SJSA1 (cell line): ENCODE results near the gene LSAMP. TPM values are rescaled to one million over a fixed set of nuclear protein-coding genes. Genes with fewer than 3 reads are reported as not detected.

Experiments used
- DNase-seq, 2 experiments: peaks; one replicate each; pipeline ENCODE4 v3.0.0-alpha.2; 2015 to 2020; ENCODE audit warnings: low spot score in 2 of 2, low read depth in 1 of 2
- H3K27ac ChIP-seq: fragments of 250-450 bp; sonication (Bioruptor Pico); 2 replicates; pipeline ENCODE4 v1.5.1; 2020; ENCODE audit warnings: mild to moderate bottlenecking, moderate library complexity
- H3K27me3 ChIP-seq: fragments of 250-450 bp; sonication (Bioruptor Pico); replicated peaks from 2 replicates; pipeline ENCODE4 v1.5.1; 2020; ENCODE audit warnings: mild to moderate bottlenecking, moderate library complexity
- H3K36me3 ChIP-seq: fragments of 250-450 bp; sonication (Bioruptor Pico); 2 replicates; pipeline ENCODE4 v1.5.1; 2020; ENCODE audit warnings: mild to moderate bottlenecking
- H3K4me1 ChIP-seq: fragments of 250-450 bp; sonication (Bioruptor Pico); replicated peaks from 2 replicates; pipeline ENCODE4 v1.6.1; 2021; ENCODE audit warnings: mild to moderate bottlenecking
- H3K4me3 ChIP-seq: fragments of 250-450 bp; sonication (Bioruptor Pico); 2 replicates; pipeline ENCODE4 v1.5.1; 2020; ENCODE audit warnings: mild to moderate bottlenecking
- H3K9me3 ChIP-seq: fragments of 250-450 bp; sonication (Bioruptor Pico); replicated peaks from 2 replicates; pipeline ENCODE4 v1.5.1; 2020; ENCODE audit warnings: mild to moderate bottlenecking
- total RNA-seq: library from RNA; depleted of rRNA; stranded (reverse); fragments of >200 nt; shearing (Covaris generic); gene quantifications from 2 replicates; pipeline ENCODE4 v1.2.3, GENCODE V29; 2014

Gene LSAMP
- total RNA-seq, 1 experiment from 2014 or later = not detected

GRCh38 chr3:116007000-116007399 is 438.3 kb downstream of the LSAMP start:
- H3K27me3 ChIP-seq = 0 out of 2 replicates have a peak, but pooled peaks cover 3% of the 10 kb centered on the region
- no peaks in the 10 kb centered on the region for H3K9me3 ChIP-seq
- no peaks in the 10 kb centered on the region for H3K36me3 ChIP-seq
- DNase-seq = no peak
- peaks cover 13% of the 10 kb centered on the region for H3K4me1 ChIP-seq
- no peak overlapping the region for H3K4me3 ChIP-seq
- H3K27ac ChIP-seq = no peak overlapping the region

- Histone ChIP-seq H3K27me3 (0 out of 2 replicates have a peak, but pooled peaks cover 3% of the 10 kb centered on the region), H3K36me3 (no peaks in the 10 kb centered on the region), H3K4me1 (peaks cover 23% of the 10 kb centered on the region), H3K4me3 (no peak overlapping the region), H3K9me3 (no peaks in the 10 kb centered on the region), H3K27ac (peak overlapping the region; percentile 53)
- peak; percentile 40 to 58 for DNase-seq
These were observed 439.9 kb downstream of the LSAMP start for GRCh38 chr3:116005404-116005803.

DNA sequence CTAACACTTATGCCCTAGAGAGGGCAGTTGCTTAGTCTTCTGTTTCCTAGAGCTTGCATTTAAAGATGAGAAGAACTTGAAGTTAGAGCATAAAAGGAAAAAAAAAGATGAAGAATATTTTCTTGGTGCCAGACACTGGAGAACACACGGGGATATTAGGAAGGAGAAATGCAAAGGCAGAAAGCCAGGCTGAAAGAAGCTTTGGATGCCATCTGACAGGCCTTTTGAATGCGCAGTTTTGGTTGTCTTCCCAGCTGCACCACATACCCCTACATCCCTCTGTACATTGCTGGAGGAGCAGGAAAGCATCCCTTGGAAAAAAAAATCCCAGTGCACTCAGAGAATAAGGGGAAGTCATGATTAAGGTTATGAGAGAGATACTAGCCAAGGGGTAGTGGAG is 443.1 kb downstream of the LSAMP start:
- H3K4me1 ChIP-seq = peaks cover 36% of the 10 kb centered on the region
- no peak overlapping the region for H3K4me3 ChIP-seq
- no peaks in the 10 kb centered on the region for H3K36me3 ChIP-seq
- DNase-seq = no peak
- no peak overlapping the region for H3K27ac ChIP-seq
- no peaks in the 10 kb centered on the region for H3K9me3 ChIP-seq
- 0 out of 2 replicates have a peak, but pooled peaks cover 3% of the 10 kb centered on the region for H3K27me3 ChIP-seq

- no peaks in the 10 kb centered on the region for H3K36me3 ChIP-seq
- no peak overlapping the region for H3K4me3 ChIP-seq
- DNase-seq = peak in 1 of 2 experiments; percentile 2
- H3K27ac ChIP-seq = peak overlapping the region; percentile 44; the same call in 1 of the 2 replicates
- H3K4me1 ChIP-seq = peaks cover 40% of the 10 kb centered on the region
- no peaks in the 10 kb centered on the region for H3K9me3 ChIP-seq
- no peaks in the 10 kb centered on the region for H3K27me3 ChIP-seq
These were observed 444.1 kb downstream of the LSAMP start for GRCh38 chr3:116001151-116001621.

GRCh38 chr3:116000311-116000710 is 445.0 kb downstream of the LSAMP start:
- H3K4me3 ChIP-seq = no peak overlapping the region
- DNase-seq = peak; percentile 52 to 69
- H3K36me3 ChIP-seq = no peaks in the 10 kb centered on the region
- H3K27ac ChIP-seq = peak overlapping the region; percentile 44; the same call in 1 of the 2 replicates
- peaks cover 34% of the 10 kb centered on the region for H3K4me1 ChIP-seq
- H3K9me3 ChIP-seq = no peaks in the 10 kb centered on the region
- H3K27me3 ChIP-seq = no peaks in the 10 kb centered on the region

GRCh38 chr3:115999613-116000012 is 445.7 kb downstream of the LSAMP start:
- DNase-seq = no peak
- H3K4me1 ChIP-seq = peaks cover 28% of the 10 kb centered on the region
- no peaks in the 10 kb centered on the region for H3K9me3 ChIP-seq
- no peak overlapping the region for H3K27ac ChIP-seq
- no peaks in the 10 kb centered on the region for H3K36me3 ChIP-seq
- H3K27me3 ChIP-seq = no peaks in the 10 kb centered on the region
- H3K4me3 ChIP-seq = no peak overlapping the region

GRCh38 chr3:115999001-115999585 is 446.2 kb downstream of the LSAMP start:
- no peak for DNase-seq
- no peak overlapping the region for H3K27ac ChIP-seq

DNA sequence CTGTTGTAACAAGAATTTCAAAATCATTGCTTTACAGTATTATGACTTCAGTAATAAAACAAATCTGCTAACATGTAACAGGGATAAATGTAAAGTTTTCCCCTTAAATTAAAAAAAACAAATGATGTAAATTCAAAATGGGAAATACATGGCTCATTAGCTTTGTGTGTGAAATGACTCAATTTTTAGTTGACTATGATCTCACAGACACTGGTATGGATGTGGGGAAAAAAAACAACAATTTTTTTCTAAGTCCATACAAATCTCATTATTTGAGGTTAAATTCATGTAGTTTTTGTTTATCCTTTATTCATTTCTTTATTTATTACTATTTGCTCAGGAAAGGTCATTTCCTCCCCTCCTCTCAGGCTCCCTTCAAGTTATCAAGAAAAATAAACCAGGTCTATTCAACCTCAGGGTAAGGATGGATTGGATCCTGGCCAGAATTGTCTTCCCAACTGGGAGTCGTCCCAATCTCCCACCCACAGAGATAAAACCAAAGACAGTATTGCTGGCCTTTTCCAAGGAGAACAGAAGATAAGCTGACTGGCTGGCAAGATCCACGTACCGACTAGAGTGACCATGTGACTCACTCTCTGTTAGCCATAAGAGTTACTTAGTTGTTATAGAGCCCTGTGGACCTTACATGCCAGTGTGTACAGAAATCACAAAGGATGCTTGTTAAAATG is 448.7 kb downstream of the LSAMP start:
- peak; percentile 80 to 84 for DNase-seq
- H3K4me1 ChIP-seq = peaks cover 26% of the 10 kb centered on the region
- peak overlapping the region; percentile 24; the same call in 1 of the 2 replicates for H3K27ac ChIP-seq
- H3K9me3 ChIP-seq = no peaks in the 10 kb centered on the region
- 0 out of 2 replicates have a peak, but pooled peaks cover 3% of the 10 kb centered on the region for H3K27me3 ChIP-seq
- H3K36me3 ChIP-seq = no peaks in the 10 kb centered on the region
- no peak overlapping the region for H3K4me3 ChIP-seq

More at GRCh38 chr3:115999001-115999585, 446.2 kb downstream of the LSAMP start:
- no peaks in the 10 kb centered on the region for H3K36me3 ChIP-seq
- peaks cover 28% of the 10 kb centered on the region for H3K4me1 ChIP-seq
- H3K4me3 ChIP-seq = no peak overlapping the region
- H3K27me3 ChIP-seq = no peaks in the 10 kb centered on the region
- no peaks in the 10 kb centered on the region for H3K9me3 ChIP-seq

DNA sequence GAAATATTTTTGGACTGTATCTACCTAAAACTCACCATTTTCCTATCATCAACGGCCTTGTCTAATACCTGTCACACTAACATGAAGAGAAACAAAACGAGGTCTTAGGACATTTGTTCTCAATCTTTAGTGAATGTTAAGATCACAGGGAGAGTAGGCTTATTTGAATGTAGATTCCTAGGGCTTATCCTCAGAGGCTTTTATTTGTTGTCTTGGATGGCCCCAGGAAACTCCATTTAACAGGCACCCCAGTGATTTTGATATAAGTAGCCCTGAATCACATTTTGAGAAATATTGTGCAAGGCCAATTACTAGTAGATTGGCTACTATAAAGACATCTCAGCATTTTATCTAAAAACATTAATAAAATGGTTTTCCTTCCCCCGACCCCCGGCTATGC is 454.6 kb downstream of the LSAMP start:
- H3K9me3 ChIP-seq = no peaks in the 10 kb centered on the region
- H3K4me3 ChIP-seq = no peak overlapping the region
- no peak overlapping the region for H3K27ac ChIP-seq
- H3K27me3 ChIP-seq = peaks cover 3% of the 10 kb centered on the region; the same call in 1 of the 2 replicates
- no peak for DNase-seq
- no peaks in the 10 kb centered on the region for H3K36me3 ChIP-seq
- H3K4me1 ChIP-seq = no peaks in the 10 kb centered on the region

- no peaks in the 10 kb centered on the region for H3K4me1 ChIP-seq
- H3K9me3 ChIP-seq = no peaks in the 10 kb centered on the region
- no peak overlapping the region for H3K27ac ChIP-seq
- H3K4me3 ChIP-seq = no peak overlapping the region
- no peak for DNase-seq
- peaks cover 3% of the 10 kb centered on the region; the same call in 1 of the 2 replicates for H3K27me3 ChIP-seq
- H3K36me3 ChIP-seq = no peaks in the 10 kb centered on the region
These were observed 455.4 kb downstream of the LSAMP start for GRCh38 chr3:115989684-115990421.

DNA sequence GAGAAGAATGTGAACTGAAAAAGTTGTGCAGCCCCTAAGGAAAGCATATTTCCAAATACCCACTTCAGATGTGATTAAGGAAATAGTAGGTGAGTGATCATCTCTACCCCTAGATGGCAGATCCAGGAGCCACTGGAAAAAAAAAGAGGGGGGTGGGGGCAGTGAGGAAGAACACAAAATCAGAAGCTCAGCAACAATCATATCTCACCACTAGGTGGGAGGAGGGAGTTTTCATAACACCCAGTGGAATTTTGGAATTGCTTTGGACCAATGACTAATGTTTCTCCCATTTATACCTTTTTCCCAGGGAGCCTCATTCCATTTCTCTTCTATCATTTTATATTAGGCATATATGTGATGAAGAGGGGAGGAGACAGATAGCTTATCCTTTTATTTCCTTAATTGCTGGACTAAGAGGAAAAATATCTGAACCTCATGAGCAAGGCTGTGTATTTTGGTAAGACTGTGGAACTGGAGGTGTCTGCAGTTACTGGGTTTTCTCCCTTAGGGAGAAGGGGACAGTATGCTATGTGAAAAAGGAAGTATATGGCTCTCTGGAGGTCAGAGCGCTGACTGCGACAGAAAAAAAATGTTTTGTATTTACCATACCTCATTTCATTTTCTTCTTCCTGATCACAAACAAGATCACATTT is 458.6 kb downstream of the LSAMP start:
- H3K4me3 ChIP-seq = no peak overlapping the region
- no peak overlapping the region for H3K27ac ChIP-seq
- DNase-seq = peak in 1 of 2 experiments; percentile 14
- no peaks in the 10 kb centered on the region for H3K36me3 ChIP-seq
- H3K9me3 ChIP-seq = no peaks in the 10 kb centered on the region
- no peaks in the 10 kb centered on the region for H3K4me1 ChIP-seq
- no peaks in the 10 kb centered on the region; the same call in 1 of the 2 replicates for H3K27me3 ChIP-seq

DNA sequence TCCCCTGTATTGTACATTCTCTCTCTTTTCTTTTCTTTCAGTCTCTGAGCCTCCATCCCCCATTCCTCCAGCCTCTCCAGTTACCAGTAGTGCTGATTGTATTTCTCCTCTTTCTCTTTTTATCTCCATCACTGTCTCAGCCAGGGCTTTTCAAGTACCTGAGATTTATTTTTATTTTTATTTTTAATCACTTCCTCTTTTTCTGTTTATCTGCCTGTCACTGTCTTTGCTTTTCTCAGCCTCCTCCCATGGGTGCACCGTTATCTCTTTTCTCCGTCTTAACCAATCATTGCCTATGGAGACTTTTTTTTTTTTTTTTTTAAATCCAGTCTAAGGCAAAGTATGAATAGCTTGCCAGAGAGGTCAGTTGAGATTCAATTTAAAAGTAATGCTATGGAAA is 462.7 kb downstream of the LSAMP start:
- Histone ChIP-seq H3K4me3 (no peak overlapping the region), H3K4me1 (no peaks in the 10 kb centered on the region), H3K27me3 (0 out of 2 replicates have a peak, but pooled peaks cover 3% of the 10 kb centered on the region), H3K36me3 (no peaks in the 10 kb centered on the region), H3K27ac (no peak overlapping the region), H3K9me3 (no peaks in the 10 kb centered on the region)
- no peak for DNase-seq

GRCh38 chr3:115982108-115982507 is 463.2 kb downstream of the LSAMP start:
- Histone ChIP-seq H3K4me3 (no peak overlapping the region), H3K4me1 (no peaks in the 10 kb centered on the region), H3K36me3 (no peaks in the 10 kb centered on the region), H3K27me3 (0 out of 2 replicates have a peak, but pooled peaks cover 3% of the 10 kb centered on the region), H3K27ac (no peak overlapping the region), H3K9me3 (no peaks in the 10 kb centered on the region)
- no peak for DNase-seq
